ENCODE results near the gene EVX2. TPM values are rescaled to one million over a fixed set of nuclear protein-coding genes. Genes with fewer than 3 reads are reported as not detected.

Gene EVX2
- total and polyA plus RNA-seq, 4 donors: not detected

- H3K9ac ChIP-seq (ENCODE audit: low read depth in 1 of 2, low read length in 2 of 2): no peak overlapping the region
- WGBS: 13% methylated on average over 26 of the region's 26 CpGs
- peaks cover 0 to 20% (median 4%) of the 10 kb centered on the region in 4 donors for H3K4me1 ChIP-seq (ENCODE audit: control insufficient read depth in 4 of 4, insufficient read depth in 4 of 4, low read length in 3 of 4)
- no peaks in the 10 kb centered on the region for H3K9me3 ChIP-seq (ENCODE audit: control insufficient read depth in 4 of 4, low read length in 3 of 4)
- TF ChIP-seq RXRA (IDR thresholded peaks at IDR 0.05) (no peak), FOXA2 (IDR thresholded peaks at IDR 0.05) (no peak), HNF4A (conservative IDR thresholded peaks at IDR 0.05) (no peak), ATF3 (IDR thresholded peaks at IDR 0.05) (no peak), TAF1 (conservative IDR thresholded peaks at IDR 0.05) (no peak), HNF4G (IDR thresholded peaks at IDR 0.05) (no peak), FOXA1 (IDR thresholded peaks at IDR 0.05) (no peak), ZBTB33 (IDR thresholded peaks at IDR 0.05) (no peak)
- TF ChIP-seq, protein P1, sequence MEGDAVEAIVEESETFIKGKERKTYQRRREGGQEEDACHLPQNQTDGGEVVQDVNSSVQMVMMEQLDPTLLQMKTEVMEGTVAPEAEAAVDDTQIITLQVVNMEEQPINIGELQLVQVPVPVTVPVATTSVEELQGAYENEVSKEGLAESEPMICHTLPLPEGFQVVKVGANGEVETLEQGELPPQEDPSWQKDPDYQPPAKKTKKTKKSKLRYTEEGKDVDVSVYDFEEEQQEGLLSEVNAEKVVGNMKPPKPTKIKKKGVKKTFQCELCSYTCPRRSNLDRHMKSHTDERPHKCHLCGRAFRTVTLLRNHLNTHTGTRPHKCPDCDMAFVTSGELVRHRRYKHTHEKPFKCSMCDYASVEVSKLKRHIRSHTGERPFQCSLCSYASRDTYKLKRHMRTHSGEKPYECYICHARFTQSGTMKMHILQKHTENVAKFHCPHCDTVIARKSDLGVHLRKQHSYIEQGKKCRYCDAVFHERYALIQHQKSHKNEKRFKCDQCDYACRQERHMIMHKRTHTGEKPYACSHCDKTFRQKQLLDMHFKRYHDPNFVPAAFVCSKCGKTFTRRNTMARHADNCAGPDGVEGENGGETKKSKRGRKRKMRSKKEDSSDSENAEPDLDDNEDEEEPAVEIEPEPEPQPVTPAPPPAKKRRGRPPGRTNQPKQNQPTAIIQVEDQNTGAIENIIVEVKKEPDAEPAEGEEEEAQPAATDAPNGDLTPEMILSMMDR (IDR thresholded peaks at IDR 0.05; ENCODE audit: low read depth, low read length, missing input control): no peak
- TF ChIP-seq, protein P2, sequence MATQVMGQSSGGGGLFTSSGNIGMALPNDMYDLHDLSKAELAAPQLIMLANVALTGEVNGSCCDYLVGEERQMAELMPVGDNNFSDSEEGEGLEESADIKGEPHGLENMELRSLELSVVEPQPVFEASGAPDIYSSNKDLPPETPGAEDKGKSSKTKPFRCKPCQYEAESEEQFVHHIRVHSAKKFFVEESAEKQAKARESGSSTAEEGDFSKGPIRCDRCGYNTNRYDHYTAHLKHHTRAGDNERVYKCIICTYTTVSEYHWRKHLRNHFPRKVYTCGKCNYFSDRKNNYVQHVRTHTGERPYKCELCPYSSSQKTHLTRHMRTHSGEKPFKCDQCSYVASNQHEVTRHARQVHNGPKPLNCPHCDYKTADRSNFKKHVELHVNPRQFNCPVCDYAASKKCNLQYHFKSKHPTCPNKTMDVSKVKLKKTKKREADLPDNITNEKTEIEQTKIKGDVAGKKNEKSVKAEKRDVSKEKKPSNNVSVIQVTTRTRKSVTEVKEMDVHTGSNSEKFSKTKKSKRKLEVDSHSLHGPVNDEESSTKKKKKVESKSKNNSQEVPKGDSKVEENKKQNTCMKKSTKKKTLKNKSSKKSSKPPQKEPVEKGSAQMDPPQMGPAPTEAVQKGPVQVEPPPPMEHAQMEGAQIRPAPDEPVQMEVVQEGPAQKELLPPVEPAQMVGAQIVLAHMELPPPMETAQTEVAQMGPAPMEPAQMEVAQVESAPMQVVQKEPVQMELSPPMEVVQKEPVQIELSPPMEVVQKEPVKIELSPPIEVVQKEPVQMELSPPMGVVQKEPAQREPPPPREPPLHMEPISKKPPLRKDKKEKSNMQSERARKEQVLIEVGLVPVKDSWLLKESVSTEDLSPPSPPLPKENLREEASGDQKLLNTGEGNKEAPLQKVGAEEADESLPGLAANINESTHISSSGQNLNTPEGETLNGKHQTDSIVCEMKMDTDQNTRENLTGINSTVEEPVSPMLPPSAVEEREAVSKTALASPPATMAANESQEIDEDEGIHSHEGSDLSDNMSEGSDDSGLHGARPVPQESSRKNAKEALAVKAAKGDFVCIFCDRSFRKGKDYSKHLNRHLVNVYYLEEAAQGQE (IDR thresholded peaks at IDR 0.05): no peak
- DNase-seq (ENCODE audit: low spot score): no peak
- peaks cover 16 to 48% (median 37%) of the 10 kb centered on the region in 4 donors for H3K27me3 ChIP-seq (ENCODE audit: control insufficient read depth in 4 of 4, insufficient read depth in 4 of 4, low read length in 3 of 4)
- no peak overlapping the region for H3K27ac ChIP-seq (ENCODE audit: low read depth in 1 of 2, low read length in 2 of 2)
- no peak overlapping the region for H3K4me3 ChIP-seq (ENCODE audit: low read depth in 1 of 3, low read length in 3 of 3)
- H3K36me3 ChIP-seq (ENCODE audit: control insufficient read depth in 4 of 4, insufficient read depth in 3 of 4, low read depth in 1 of 4, low read length in 3 of 4): no peaks in the 10 kb centered on the region
These were observed 25.6 kb upstream of the EVX2 start for GRCh38 chr2:176109192-176109901.

DNA sequence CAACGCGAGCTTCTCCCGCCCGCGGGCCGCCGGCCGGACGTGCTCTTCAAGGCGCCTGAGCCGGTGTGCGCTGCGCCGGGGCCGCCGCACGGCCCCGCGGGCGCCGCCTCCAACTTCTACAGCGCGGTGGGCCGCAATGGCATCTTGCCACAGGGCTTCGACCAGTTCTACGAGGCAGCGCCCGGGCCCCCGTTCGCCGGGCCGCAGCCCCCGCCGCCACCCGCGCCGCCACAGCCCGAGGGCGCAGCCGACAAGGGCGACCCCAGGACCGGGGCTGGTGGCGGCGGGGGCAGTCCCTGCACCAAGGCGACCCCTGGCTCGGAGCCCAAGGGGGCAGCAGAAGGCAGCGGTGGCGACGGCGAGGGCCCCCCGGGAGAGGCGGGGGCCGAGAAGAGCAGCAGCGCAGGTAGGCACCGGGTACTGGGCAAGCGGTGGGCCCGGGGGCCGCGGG lies 24.0 kb upstream of the EVX2 start:
- no peak for DNase-seq (ENCODE audit: low spot score)
- Histone ChIP-seq H3K9me3 (ENCODE audit: control insufficient read depth in 4 of 4, low read length in 3 of 4) (no peaks in the 10 kb centered on the region), H3K4me1 (ENCODE audit: control insufficient read depth in 4 of 4, insufficient read depth in 4 of 4, low read length in 3 of 4) (peaks cover 0 to 21% (median 4%) of the 10 kb centered on the region in 4 donors), H3K4me3 (ENCODE audit: low read depth in 1 of 3, low read length in 3 of 3) (peak overlapping the region in 1 of 3 donors; percentile 28), H3K36me3 (ENCODE audit: control insufficient read depth in 4 of 4, insufficient read depth in 3 of 4, low read depth in 1 of 4, low read length in 3 of 4) (no peaks in the 10 kb centered on the region), H3K27me3 (ENCODE audit: control insufficient read depth in 4 of 4, insufficient read depth in 4 of 4, low read length in 3 of 4) (peaks cover 16 to 43% (median 38%) of the 10 kb centered on the region in 4 donors), H3K9ac (ENCODE audit: low read depth in 1 of 2, low read length in 2 of 2) (no peak overlapping the region), H3K27ac (ENCODE audit: low read depth in 1 of 2, low read length in 2 of 2) (no peak overlapping the region)
- TF ChIP-seq JUND (IDR thresholded peaks at IDR 0.05): no peak
- TF ChIP-seq NR2F2 (IDR thresholded peaks at IDR 0.05): no peak
- TF ChIP-seq TAF1 (conservative IDR thresholded peaks at IDR 0.05): no peak
- TF ChIP-seq GABPA (IDR thresholded peaks at IDR 0.05 in 1 of 2, conservative IDR thresholded peaks at IDR 0.05 in 1 of 2): no peak
- no peak for TF ChIP-seq EGR1 (IDR thresholded peaks at IDR 0.05; ENCODE audit: low read depth in 2 of 2)
- no peak for TF ChIP-seq RAD21 (IDR thresholded peaks at IDR 0.05)
- TF ChIP-seq ATF3 (IDR thresholded peaks at IDR 0.05): no peak
- TF ChIP-seq RXRA (IDR thresholded peaks at IDR 0.05): no peak
- no peak for TF ChIP-seq HNF4A (conservative IDR thresholded peaks at IDR 0.05)
- no peak for TF ChIP-seq ZBTB33 (IDR thresholded peaks at IDR 0.05)
- TF ChIP-seq, protein P1 (IDR thresholded peaks at IDR 0.05; ENCODE audit: low read depth, low read length, missing input control): no peak
- WGBS: 5% methylated on average over 59 of the region's 59 CpGs

Measured in liver (tissue), 9 donors.